Umbilical cord (tissue), 2 donors: ENCODE measurements around the gene FAM200B. TPM values are rescaled to one million over a fixed set of nuclear protein-coding genes. Genes with fewer than 3 reads are reported as not detected.

ENCODE experiments used
- DNase-seq: peaks from one replicate; pipeline ENCODE4 v3.0.0-alpha.2; 2015; ENCODE audit warnings: low spot score
- total RNA-seq: library from RNA; depleted of rRNA; stranded (reverse); fragments of >200 nt; gene quantifications from one replicate; pipeline ENCODE4 v1.2.3, GENCODE V29; 2014; ENCODE audit warnings: low replicate concordance; ENCODE audit not compliant: insufficient read depth

Gene FAM200B
- total RNA-seq, 1 donor from 2014 or later: 46.9 TPM

- no peak for DNase-seq
Measured at GRCh38 chr4:15736514-15737050, 55.0 kb downstream of the FAM200B start.

- DNase-seq: no peak
Measured at GRCh38 chr4:15737255-15737654, 55.6 kb downstream of the FAM200B start.

- DNase-seq: no peak
Measured at GRCh38 chr4:15738877-15739276, 57.2 kb downstream of the FAM200B start.

Other genes with a start within 250 kb of the FAM200B start
- 65.7 TPM for gene CC2D2A, start 211.9 kb upstream of the FAM200B start, total RNA-seq
- 265 TPM for gene FBXL5, start 26.5 kb upstream of the FAM200B start, total RNA-seq
- gene BST1, start 21.2 kb downstream of the FAM200B start, total RNA-seq: 39.0 TPM
- 9.6 TPM for gene CD38, start 96.5 kb downstream of the FAM200B start, total RNA-seq